Measurements from ENCODE around the gene PAQR8. TPM values are rescaled to one million over a fixed set of nuclear protein-coding genes. Genes with fewer than 3 reads are reported as not detected.

The PAQR8 gene
- total RNA-seq, 1 donor from 2014 or later, result 8.8 TPM

- H3K4me3 ChIP-seq, result no peak overlapping the region
- TF ChIP-seq POLR2A (IDR thresholded peaks at IDR 0.05) (no peak), CTCF (IDR thresholded peaks at IDR 0.05) (no peak), POLR2AphosphoS5 (IDR thresholded peaks at IDR 0.05; ENCODE audit: insufficient read depth in 1 of 2, low read depth in 1 of 2) (no peak)
- no peaks in the 10 kb centered on the region for H3K9me3 ChIP-seq
- intact Hi-C loops (cut with DNase I), result no loop called here
- DNase-seq (ENCODE audit: extremely low spot score in 2 of 2), result no peak
- H3K36me3 ChIP-seq, result peaks cover 0 to 5% of the 10 kb centered on the region in 2 donors
- H3K27me3 ChIP-seq, result no peaks in the 10 kb centered on the region
- H3K4me1 ChIP-seq, result no peaks in the 10 kb centered on the region
- H3K27ac ChIP-seq, result no peak overlapping the region
These were observed 41.7 kb downstream of the PAQR8 start for GRCh38 chr6:52403627-52404026.

- no peaks in the 10 kb centered on the region for H3K4me1 ChIP-seq
- H3K4me3 ChIP-seq, result no peak overlapping the region
- no peak for DNase-seq (ENCODE audit: extremely low spot score in 2 of 2)
- intact Hi-C loops (cut with DNase I), result no loop called here
- H3K9me3 ChIP-seq, result no peaks in the 10 kb centered on the region
- no peaks in the 10 kb centered on the region for H3K27me3 ChIP-seq
- no peak overlapping the region for H3K27ac ChIP-seq
- TF ChIP-seq CTCF (IDR thresholded peaks at IDR 0.05), result no peak
- no peak for TF ChIP-seq POLR2A (IDR thresholded peaks at IDR 0.05)
- TF ChIP-seq POLR2AphosphoS5 (IDR thresholded peaks at IDR 0.05; ENCODE audit: insufficient read depth in 1 of 2, low read depth in 1 of 2), result no peak
- peaks cover 0 to 5% of the 10 kb centered on the region in 2 donors for H3K36me3 ChIP-seq
These were observed 43.3 kb downstream of the PAQR8 start for GRCh38 chr6:52405243-52405642.

- no peak overlapping the region for H3K27ac ChIP-seq
- H3K4me3 ChIP-seq, result no peak overlapping the region
- no peaks in the 10 kb centered on the region for H3K27me3 ChIP-seq
- no peaks in the 10 kb centered on the region for H3K4me1 ChIP-seq
- TF ChIP-seq CTCF (IDR thresholded peaks at IDR 0.05), result no peak
- peaks cover 0 to 5% of the 10 kb centered on the region in 2 donors for H3K36me3 ChIP-seq
- intact Hi-C loops (cut with DNase I), result no loop called here
- H3K9me3 ChIP-seq, result no peaks in the 10 kb centered on the region
- DNase-seq (ENCODE audit: extremely low spot score in 2 of 2), result no peak
These were observed 45.5 kb downstream of the PAQR8 start for GRCh38 chr6:52407467-52407866.

DNA sequence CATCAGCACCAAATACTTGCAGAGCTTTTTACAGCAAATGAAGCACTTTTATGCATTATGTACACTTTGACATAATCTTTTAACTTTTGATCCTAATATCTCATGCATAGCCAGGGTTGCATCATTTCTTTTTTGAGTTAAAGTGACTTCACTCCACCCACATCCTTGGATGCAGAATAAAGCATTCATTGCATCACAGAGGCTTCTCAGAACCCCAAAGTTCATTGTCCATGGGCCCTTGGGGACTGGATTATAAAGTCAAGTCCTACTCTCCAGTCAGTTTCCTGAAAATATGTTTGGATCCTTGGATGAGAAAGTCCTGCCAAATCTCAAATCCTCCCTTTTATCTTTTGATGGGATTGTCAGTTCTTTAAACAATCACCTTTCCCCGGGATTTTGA, 47.5 kb downstream of the PAQR8 start:
- intact Hi-C loops (cut with DNase I), result no loop called here
- Histone ChIP-seq H3K4me3 (no peak overlapping the region), H3K4me1 (no peaks in the 10 kb centered on the region), H3K9me3 (no peaks in the 10 kb centered on the region), H3K27me3 (no peaks in the 10 kb centered on the region), H3K36me3 (no peaks in the 10 kb centered on the region), H3K27ac (no peak overlapping the region)
- no peak for DNase-seq (ENCODE audit: extremely low spot score in 2 of 2)
- TF ChIP-seq CTCF (IDR thresholded peaks at IDR 0.05), result no peak
- TF ChIP-seq POLR2A (IDR thresholded peaks at IDR 0.05), result no peak
- no peak for TF ChIP-seq POLR2AphosphoS5 (IDR thresholded peaks at IDR 0.05; ENCODE audit: insufficient read depth in 1 of 2, low read depth in 1 of 2)

- Histone ChIP-seq H3K9me3 (no peaks in the 10 kb centered on the region), H3K36me3 (no peaks in the 10 kb centered on the region), H3K4me1 (no peaks in the 10 kb centered on the region), H3K4me3 (no peak overlapping the region), H3K27ac (no peak overlapping the region), H3K27me3 (no peaks in the 10 kb centered on the region)
- TF ChIP-seq CTCF (IDR thresholded peaks at IDR 0.05) (no peak), POLR2AphosphoS5 (IDR thresholded peaks at IDR 0.05; ENCODE audit: insufficient read depth in 1 of 2, low read depth in 1 of 2) (no peak), POLR2A (IDR thresholded peaks at IDR 0.05) (no peak)
- intact Hi-C loops (cut with DNase I), result no loop called here
- DNase-seq (ENCODE audit: extremely low spot score in 2 of 2), result no peak
These were observed 49.0 kb downstream of the PAQR8 start for GRCh38 chr6:52410979-52411378.
